GM12874 (cell line): ENCODE measurements around the gene SDCCAG8.

Source experiments
- CTCF ChIP-seq: IDR thresholded peaks from 2 replicates; pipeline ENCODE4 v1.5.1; 2011; ENCODE audit warnings: low read depth, mild to moderate bottlenecking, control low read depth, low read length, moderate library complexity; ENCODE audit not compliant: insufficient read depth

SDCCAG8 gene

GRCh38 chr1:243503155-243503554 lies 247.3 kb downstream of the SDCCAG8 start:
- no peak for TF ChIP-seq CTCF

- TF ChIP-seq CTCF = no peak
Measured at GRCh38 chr1:243505986-243506689, 250.3 kb downstream of the SDCCAG8 start.

GRCh38 chr1:243507001-243507671 lies 251.3 kb downstream of the SDCCAG8 start:
- TF ChIP-seq CTCF = no peak

GRCh38 chr1:243507672-243508302 lies 251.9 kb downstream of the SDCCAG8 start:
- TF ChIP-seq CTCF = no peak

- no peak for TF ChIP-seq CTCF
Measured at GRCh38 chr1:243508303-243508713, 252.5 kb downstream of the SDCCAG8 start.

- TF ChIP-seq CTCF = no peak
Measured at GRCh38 chr1:243508943-243509342, 253.1 kb downstream of the SDCCAG8 start.

GRCh38 chr1:243510928-243511327 lies 255.1 kb downstream of the SDCCAG8 start:
- no peak for TF ChIP-seq CTCF
